Mesodermal cell (in vitro differentiated cells): ENCODE data around the gene ADAMTS2.

ENCODE experiments used
- H3K27ac ChIP-seq: 2 replicates; pipeline ENCODE4 v1.7.0; 2013; ENCODE audit warnings: mild to moderate bottlenecking, low read depth, low read length, moderate library complexity; ENCODE audit not compliant: severe bottlenecking
- H3K36me3 ChIP-seq: 2 replicates; pipeline ENCODE4 v1.7.1; 2013; ENCODE audit warnings: mild to moderate bottlenecking, low read length, moderate library complexity; ENCODE audit not compliant: control insufficient read depth, insufficient read depth
- H3K4me1 ChIP-seq: one replicate; pipeline ENCODE4 v1.7.1; 2013; ENCODE audit warnings: mild to moderate bottlenecking, low read length; ENCODE audit not compliant: insufficient read depth, control insufficient read depth, poor library complexity, severe bottlenecking
- H3K4me3 ChIP-seq: 2 replicates; pipeline ENCODE4 v1.7.0; 2013; ENCODE audit warnings: low read length, control low read depth, mild to moderate bottlenecking; ENCODE audit not compliant: insufficient read depth, poor library complexity, severe bottlenecking; ENCODE audit errors: extremely low read depth
- H3K9me3 ChIP-seq: 2 replicates; pipeline ENCODE4 v1.7.1; 2013; ENCODE audit warnings: mild to moderate bottlenecking, low read length, moderate library complexity; ENCODE audit not compliant: control insufficient read depth
- WGBS, 2 experiments: methylation state at CpG; one replicate each; pipeline ENCODE4 v1.1.5; 2013; ENCODE audit warnings: missing lambda C conversion rate in 2 of 2; ENCODE audit not compliant: insufficient coverage in 2 of 2; 5-methylcytosine and 5-hydroxymethylcytosine counted together

ADAMTS2 gene

DNA sequence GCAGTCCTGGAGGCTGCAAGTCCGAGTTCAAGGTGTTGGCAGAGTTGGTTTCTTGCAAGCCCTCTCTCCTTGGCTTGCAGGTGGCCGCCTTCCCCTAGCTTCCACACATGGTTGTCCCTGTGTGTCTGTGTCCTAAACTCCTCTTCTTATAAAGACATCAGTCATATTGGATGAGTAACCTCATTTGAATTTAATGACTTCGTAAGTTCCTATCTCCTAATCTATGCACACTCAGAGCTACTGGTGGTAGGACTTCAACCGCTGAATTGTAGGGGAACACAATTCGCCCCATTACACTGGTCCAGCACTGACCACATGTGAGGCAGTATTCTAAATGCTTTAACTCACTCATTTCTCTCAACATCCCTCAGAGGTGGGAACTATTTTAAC lies 25.9 kb upstream of the ADAMTS2 start:
- WGBS, 2 experiments = 86 to 88% methylated on average over 3 to 4 of the region's 5 CpGs
- H3K4me3 ChIP-seq = no peak overlapping the region
- no peaks in the 10 kb centered on the region for H3K4me1 ChIP-seq
- H3K9me3 ChIP-seq = no peaks in the 10 kb centered on the region
- no peak overlapping the region for H3K27ac ChIP-seq
- H3K36me3 ChIP-seq = no peaks in the 10 kb centered on the region

DNA sequence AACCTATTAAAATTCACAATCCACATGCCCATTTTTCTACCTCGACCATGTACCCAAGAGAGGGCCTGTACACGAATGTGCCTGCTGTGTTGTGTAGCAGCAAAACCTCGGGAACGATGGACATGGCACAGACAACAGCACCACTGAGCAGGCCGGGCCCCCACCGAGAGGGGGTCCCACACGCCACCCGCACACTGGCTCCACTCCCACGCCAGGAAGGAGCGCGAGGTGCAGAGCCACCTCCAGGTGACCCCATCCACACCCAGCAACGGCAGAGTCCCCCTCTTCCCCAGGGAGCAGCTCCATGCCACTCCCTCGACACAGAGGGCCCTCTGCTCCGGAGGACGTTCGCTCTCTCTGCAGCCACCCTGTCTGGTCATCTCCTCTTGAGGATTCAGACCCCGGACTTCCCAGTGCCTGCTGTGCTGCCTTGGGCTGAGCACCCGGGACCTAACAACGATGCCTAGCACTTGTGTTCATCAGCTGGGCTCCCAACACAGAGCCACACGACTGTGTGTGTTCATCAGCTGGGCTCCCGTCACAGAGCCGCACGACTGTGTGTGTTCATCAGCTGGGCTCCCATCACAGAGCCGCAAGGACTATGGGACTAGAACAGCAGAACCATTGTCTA lies 25.3 kb upstream of the ADAMTS2 start:
- no peak overlapping the region for H3K27ac ChIP-seq
- H3K4me1 ChIP-seq = no peaks in the 10 kb centered on the region
- H3K9me3 ChIP-seq = no peaks in the 10 kb centered on the region
- H3K36me3 ChIP-seq = no peaks in the 10 kb centered on the region
- WGBS, 2 experiments = 86 to 93% methylated on average over 22 to 24 of the region's 24 CpGs
- H3K4me3 ChIP-seq = no peak overlapping the region

DNA sequence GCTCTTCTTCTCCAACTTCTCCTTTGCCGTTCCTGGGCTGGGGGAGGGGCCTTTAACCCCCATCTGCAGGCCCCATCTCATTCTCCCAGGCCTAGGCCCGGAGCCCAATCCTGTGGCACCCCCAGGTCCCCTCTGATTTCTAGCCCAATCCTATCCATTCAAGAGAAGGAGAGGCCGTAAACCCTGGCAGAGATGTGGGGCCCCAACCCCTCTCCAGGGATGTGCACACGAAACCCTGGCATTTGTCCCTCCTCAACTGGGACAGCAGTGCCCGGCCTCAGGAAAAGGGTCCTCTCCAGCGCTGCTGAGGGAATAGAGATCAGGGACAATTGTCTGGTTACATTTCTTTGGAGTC lies 24.2 kb upstream of the ADAMTS2 start:
- WGBS, 2 experiments = 84 to 90% methylated on average over 5 to 6 of the region's 6 CpGs
- no peaks in the 10 kb centered on the region for H3K9me3 ChIP-seq
- no peaks in the 10 kb centered on the region for H3K4me1 ChIP-seq
- no peak overlapping the region for H3K4me3 ChIP-seq
- H3K36me3 ChIP-seq = no peaks in the 10 kb centered on the region
- H3K27ac ChIP-seq = no peak overlapping the region

DNA sequence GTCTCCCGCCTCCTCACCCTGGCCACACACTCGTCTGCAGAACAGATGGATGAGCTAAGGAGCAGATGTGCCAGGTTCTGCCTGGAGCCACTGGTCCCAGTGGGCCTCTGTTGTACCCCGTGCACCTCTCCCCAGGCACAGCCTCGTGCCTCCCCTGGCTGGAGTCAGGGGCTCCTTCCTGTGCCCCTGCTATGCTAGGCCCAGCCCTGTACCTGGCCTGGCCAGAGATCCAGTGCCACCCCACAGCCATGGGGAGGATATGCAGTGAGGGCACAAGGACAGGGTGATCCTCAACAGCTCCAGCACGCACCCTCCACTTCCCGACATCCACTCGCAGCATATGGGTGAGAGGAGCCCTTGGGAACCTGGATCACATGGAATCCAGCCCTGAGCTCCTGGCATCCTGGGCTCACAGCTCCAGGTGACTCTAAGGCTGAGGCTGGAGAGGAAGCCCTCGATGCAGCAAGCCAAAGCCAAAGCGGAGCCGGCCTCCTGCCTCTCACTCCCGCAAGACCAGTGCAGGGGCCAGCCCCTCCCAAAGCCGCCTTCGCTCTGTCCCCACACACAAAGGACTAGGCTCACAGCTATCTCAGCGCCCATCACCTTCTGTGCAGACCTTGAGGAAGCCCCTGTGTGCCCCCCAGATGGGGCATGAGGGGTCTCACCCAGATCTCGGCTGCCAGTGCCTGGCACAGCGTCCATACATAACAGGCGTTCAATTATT lies 23.7 kb upstream of the ADAMTS2 start:
- Histone ChIP-seq H3K4me1 (no peaks in the 10 kb centered on the region), H3K27ac (no peak overlapping the region), H3K4me3 (no peak overlapping the region), H3K36me3 (no peaks in the 10 kb centered on the region), H3K9me3 (no peaks in the 10 kb centered on the region)
- 91 to 94% methylated on average over 15 to 16 of the region's 17 CpGs for whole genome bisulfite sequencing, 2 experiments

DNA sequence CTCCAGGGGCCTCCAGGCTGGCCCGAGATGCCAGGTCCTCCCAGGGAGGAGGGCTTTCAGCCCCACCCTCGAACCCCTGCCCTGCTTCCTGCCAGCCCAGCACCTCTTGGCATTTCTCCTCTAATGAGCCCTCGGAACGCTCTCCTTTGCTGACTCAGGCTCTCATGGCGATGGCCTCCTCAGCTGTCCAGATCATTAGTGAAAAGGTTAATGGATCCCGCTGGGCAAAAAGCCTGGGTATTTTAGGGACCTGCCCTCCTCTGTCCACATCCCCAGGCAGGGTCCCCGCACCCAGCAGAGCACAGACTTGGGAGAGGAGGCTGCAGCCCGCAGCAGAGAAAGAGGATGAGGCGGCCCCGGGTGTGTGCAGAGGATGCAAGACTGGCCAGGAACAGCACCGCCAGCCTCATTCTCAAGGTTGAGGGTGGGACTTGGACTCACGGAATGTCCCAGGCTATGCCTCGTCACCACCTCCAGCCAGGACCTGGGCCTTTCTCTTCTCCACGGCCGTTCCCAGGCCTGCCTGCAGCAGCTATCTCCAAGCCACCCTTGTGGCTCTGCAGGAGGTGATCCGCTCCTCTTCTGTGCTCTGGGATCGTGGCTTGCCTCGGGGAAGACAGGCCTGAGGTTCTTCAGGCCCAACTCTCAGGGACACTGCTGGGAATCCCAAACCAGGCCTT lies 23.0 kb upstream of the ADAMTS2 start:
- Histone ChIP-seq H3K4me3 (no peak overlapping the region), H3K36me3 (no peaks in the 10 kb centered on the region), H3K9me3 (no peaks in the 10 kb centered on the region), H3K27ac (no peak overlapping the region), H3K4me1 (no peaks in the 10 kb centered on the region)
- 94% methylated on average over 11 to 18 of the region's 18 CpGs for WGBS, 2 experiments

DNA sequence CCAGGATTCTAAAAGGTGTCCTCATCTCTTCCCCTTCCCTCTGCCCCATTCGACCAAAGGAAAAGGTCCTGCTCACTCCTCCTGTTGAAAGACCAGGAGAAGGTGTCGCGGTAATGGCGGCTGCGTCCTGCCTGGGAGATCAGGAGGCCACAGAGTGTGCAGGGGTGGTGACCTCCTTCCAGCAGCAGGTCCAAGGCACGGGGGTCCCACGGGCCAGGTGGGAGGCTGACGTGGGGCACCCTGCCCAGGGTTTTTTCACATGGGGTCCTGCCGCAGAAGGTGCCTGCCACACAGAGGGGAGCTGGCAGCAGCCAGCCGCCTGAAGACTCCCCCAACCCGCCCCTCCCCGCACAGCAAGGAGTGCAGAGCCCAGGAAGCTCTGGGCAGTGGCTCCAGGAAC lies 22.2 kb upstream of the ADAMTS2 start:
- Histone ChIP-seq H3K4me1 (no peaks in the 10 kb centered on the region), H3K36me3 (no peaks in the 10 kb centered on the region), H3K27ac (no peak overlapping the region), H3K9me3 (no peaks in the 10 kb centered on the region), H3K4me3 (no peak overlapping the region)
- 95 to 97% methylated on average over 11 of the region's 12 CpGs for WGBS, 2 experiments

DNA sequence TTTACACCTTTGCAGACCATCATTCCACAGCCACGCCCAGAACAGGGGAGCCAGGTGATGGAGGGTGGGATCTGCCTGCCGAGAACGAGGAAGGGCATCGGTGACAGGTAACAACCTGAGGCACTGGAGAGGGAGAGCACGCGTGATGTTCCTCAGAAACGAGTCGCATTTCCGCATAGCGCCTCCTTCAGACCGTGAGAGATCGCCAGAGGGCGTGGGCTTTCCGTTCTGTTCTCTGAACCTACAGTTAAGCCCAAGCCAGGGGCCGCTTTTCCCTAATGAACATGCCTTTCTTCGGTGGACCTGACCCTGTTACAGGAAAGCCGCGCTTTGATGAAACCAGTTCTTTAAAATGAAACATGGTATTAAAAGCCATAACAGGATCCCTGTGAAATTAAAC lies 17.1 kb upstream of the ADAMTS2 start:
- H3K27ac ChIP-seq = no peak overlapping the region
- no peak overlapping the region for H3K4me3 ChIP-seq
- no peaks in the 10 kb centered on the region for H3K4me1 ChIP-seq
- H3K36me3 ChIP-seq = no peaks in the 10 kb centered on the region
- no peaks in the 10 kb centered on the region for H3K9me3 ChIP-seq
- WGBS, 2 experiments = 82 to 85% methylated on average over 17 of the region's 18 CpGs

DNA sequence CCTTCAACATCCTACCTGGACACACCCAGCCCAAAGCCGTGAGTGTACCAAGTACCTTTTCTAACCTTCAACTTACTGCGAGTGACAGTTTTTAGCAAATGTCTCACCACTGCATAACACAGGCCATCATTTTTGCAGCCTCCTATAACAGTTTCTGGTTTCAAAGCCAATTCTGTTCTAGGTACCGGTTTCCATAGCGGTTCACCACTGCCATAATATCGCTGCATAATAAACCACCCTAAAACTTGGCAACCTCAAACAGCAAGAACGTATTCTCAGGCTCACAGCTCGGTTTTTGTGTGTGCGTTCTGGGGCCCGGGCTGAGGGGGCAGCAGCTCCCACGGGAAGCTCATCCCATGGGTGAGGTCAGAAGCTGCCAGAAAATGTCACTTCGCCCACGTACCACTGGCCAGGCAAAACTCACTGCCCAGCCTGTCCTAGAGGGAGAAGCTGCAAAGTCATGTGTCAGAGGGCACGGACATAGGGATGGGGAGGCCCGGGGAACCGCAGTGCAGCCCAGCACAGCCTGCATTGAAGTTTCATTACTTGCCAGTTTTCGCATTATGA lies 15.9 kb upstream of the ADAMTS2 start:
- Histone ChIP-seq H3K36me3 (no peaks in the 10 kb centered on the region), H3K9me3 (no peaks in the 10 kb centered on the region), H3K27ac (no peak overlapping the region), H3K4me3 (no peak overlapping the region), H3K4me1 (no peaks in the 10 kb centered on the region)
- 83 to 88% methylated on average over 16 of the region's 16 CpGs for WGBS, 2 experiments

DNA sequence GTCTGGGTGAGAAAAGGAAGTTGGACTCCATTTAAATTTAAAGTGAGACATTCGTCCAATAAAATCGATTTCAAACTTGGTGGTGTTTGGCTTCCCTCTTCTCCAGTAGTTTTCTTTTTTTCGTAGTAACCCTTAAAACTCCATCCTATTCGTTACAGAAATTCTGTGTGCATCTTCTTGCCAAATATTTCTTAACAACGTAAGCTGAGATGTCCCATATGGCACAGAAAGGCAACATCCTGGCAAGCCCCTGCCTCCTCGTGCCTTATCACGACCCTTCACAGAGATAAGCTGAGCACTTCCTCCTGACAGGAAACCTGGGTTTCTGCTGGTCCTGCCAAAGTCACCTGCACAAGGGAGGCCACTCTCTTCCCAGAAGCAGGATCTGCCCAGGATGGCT lies 11.8 kb upstream of the ADAMTS2 start:
- H3K4me3 ChIP-seq = no peak overlapping the region
- H3K4me1 ChIP-seq = no peaks in the 10 kb centered on the region
- H3K9me3 ChIP-seq = no peaks in the 10 kb centered on the region
- 76 to 89% methylated on average over 7 of the region's 7 CpGs for WGBS, 2 experiments
- no peak overlapping the region for H3K27ac ChIP-seq
- H3K36me3 ChIP-seq = no peaks in the 10 kb centered on the region

DNA sequence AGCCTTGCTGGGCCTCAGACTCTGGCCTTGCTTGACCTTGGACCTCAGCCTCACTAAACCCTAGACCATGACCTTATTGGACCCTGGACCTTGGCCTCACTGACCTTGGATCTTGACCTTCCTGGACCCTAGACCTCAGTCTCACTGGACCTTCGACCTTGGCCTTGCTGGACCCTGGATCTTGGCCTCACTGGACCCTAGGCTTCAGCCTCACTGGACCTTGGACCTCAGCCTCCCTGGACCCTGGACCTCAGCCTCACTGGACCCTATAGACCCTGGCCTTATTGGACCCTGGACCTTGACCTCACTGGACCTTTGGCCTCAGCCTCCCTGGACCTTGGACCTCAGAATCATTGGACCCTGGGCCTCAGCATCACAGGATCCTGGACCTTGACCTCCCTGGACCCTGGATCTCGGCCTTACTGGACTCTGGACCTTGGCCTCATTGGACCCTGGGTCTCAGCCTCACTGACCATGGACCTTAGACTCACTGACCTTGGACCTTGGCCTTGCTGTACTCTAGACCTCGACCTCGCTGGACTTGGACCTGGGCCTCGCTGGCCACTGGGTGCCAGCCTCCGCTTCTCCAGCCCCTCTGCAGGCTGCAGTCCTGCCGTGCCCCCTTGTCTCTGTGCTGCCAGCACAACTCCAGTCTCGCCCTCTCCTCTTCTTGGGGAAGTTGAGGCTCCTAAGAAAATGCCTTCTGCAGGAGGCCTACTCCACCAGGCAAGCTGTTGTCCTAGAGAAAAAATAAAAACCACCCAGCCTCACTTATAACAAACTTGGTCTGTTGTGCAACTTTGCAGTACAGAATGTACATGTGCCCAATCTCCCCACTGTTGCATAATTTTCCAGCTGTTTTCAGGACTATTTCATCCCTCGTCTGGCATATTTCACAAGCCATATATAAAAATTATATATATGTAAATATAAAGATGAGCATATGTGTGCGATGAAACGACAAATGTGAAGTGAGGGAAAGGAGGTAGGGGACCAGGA lies 11.0 kb upstream of the ADAMTS2 start:
- Histone ChIP-seq H3K27ac (no peak overlapping the region), H3K9me3 (no peaks in the 10 kb centered on the region), H3K4me3 (no peak overlapping the region), H3K36me3 (no peaks in the 10 kb centered on the region), H3K4me1 (no peaks in the 10 kb centered on the region)
- 91 to 95% methylated on average over 9 to 10 of the region's 11 CpGs for WGBS, 2 experiments
